Upper lobe of right lung (tissue), 1 donor: ENCODE data around the gene CENPB. TPM values are rescaled to one million over a fixed set of nuclear protein-coding genes. Genes with fewer than 3 reads are reported as not detected.
"Not testable (repeated sequence)": the region's sequence is repeated elsewhere in the genome, so short reads cannot be mapped to it uniquely, and the experiment has no call there.

Source experiments
- ATAC-seq: fragments of 200-7000 bp; cut with Tn5 transposase; one replicate; pipeline ENCODE4 v1.9.1; 2020; ENCODE audit warnings: mild to moderate bottlenecking, moderate library complexity
- DNase-seq: peaks from one replicate; pipeline ENCODE4 v3.0.0-alpha.2; 2020
- H3K27ac ChIP-seq: fragments of 200-600 bp; one replicate; pipeline ENCODE4 v1.8.0; 2022
- H3K27me3 ChIP-seq: fragments of 200-600 bp; one replicate; pipeline ENCODE4 v1.8.0; 2022; ENCODE audit warnings: mild to moderate bottlenecking
- H3K36me3 ChIP-seq: fragments of 200-600 bp; one replicate; pipeline ENCODE4 v1.8.0; 2022
- H3K4me1 ChIP-seq: fragments of 200-600 bp; one replicate; pipeline ENCODE4 v1.8.0; 2022
- H3K4me3 ChIP-seq: fragments of 200-600 bp; one replicate; pipeline ENCODE4 v1.8.0; 2022; ENCODE audit warnings: mild to moderate bottlenecking
- H3K9me3 ChIP-seq: fragments of 200-600 bp; one replicate; pipeline ENCODE4 v1.8.0; 2022
- CTCF ChIP-seq: fragments of 200-600 bp; IDR thresholded peaks from one replicate; pipeline ENCODE4 v1.8.0; 2022; ENCODE audit warnings: antibody characterized with exemption
- intact Hi-C: fragments of 100-400 bp; cut with DNase I; formaldehyde crosslinking; loops from one replicate; pipeline ENCODE4 v1.11.0; 2022
- total RNA-seq: library from RNA; stranded (reverse); fragmentation: NEBNext Ultra II Directional; extraction: Animal tissue kit (Norgen Biotek cat#: 25700); gene quantifications from one replicate; pipeline ENCODE4 v1.2.1, GENCODE V29; 2021
- donor health status: DM: no; HTN: yes; CAD: no; lungs with severe emphysema.

Gene CENPB
- total RNA-seq, 1 donor from 2014 or later = 94.6 TPM

- intact Hi-C loops = no loop called here
- Histone ChIP-seq H3K27ac (peak overlapping the region; percentile 72), H3K4me1 (peaks cover 61% of the 10 kb centered on the region), H3K36me3 (peaks cover 48% of the 10 kb centered on the region), H3K27me3 (no peaks in the 10 kb centered on the region), H3K4me3 (peak overlapping the region; percentile 70), H3K9me3 (no peaks in the 10 kb centered on the region)
- no peak for TF ChIP-seq CTCF
- no peak for ATAC-seq
- no peak for DNase-seq
These were observed 11.2 kb upstream of the CENPB start for GRCh38 chr20:3797592-3798372.

DNA sequence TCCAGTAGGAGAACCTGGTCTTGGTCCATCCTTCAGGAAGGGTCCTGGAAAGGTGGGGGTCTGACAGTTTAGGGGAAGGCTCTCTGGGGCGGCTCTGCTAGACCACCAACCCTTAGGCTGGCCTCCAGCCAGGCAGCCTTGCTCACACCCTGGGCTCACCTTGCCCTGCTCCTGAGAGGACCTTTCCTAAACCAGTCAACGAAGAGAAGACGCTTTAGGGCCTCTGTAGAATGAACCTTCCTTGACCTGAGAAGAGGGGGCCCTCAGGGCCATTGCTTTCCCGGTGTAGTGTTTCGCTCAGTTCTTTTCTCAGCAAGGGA lies 10.6 kb upstream of the CENPB start:
- Histone ChIP-seq H3K9me3 (no peaks in the 10 kb centered on the region), H3K27ac (peak overlapping the region; percentile 72), H3K4me1 (peaks cover 56% of the 10 kb centered on the region), H3K4me3 (peak overlapping the region; percentile 70), H3K36me3 (peaks cover 42% of the 10 kb centered on the region), H3K27me3 (no peaks in the 10 kb centered on the region)
- TF ChIP-seq CTCF = no peak
- intact Hi-C loops = no loop called here
- DNase-seq = no peak
- no peak for ATAC-seq

DNA sequence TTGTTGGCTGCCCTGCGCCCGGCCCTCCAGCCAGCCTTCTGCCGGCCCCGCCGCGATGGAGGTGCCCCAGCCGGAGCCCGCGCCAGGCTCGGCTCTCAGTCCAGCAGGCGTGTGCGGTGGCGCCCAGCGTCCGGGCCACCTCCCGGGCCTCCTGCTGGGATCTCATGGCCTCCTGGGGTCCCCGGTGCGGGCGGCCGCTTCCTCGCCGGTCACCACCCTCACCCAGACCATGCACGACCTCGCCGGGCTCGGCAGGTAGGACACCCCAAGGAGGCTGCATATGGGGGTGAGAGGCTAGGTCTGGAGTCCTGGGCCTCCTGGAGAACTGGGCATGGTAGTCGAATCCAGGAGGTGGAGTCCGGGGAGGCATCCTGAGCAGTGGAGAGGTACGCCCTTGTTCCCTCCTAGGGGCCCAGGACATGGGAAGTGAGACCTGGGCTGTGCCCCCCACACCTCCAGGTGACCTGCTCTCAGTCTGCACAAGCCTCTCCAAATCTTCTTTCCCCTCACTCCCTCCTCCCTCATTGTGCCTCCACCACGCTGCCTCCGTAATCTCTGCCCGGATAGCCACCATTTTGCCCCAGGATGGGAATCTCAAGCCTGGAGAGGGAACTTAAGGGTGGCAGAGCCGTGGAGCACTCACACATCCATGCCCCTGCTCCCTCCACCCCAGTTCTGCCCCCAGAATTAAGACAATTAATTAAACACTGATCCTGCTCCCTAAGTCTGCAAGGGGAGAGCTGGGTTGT lies 10.1 kb upstream of the CENPB start:
- no peak for TF ChIP-seq CTCF
- Histone ChIP-seq H3K9me3 (no peaks in the 10 kb centered on the region), H3K27ac (peak overlapping the region; percentile 72), H3K36me3 (peaks cover 37% of the 10 kb centered on the region), H3K4me3 (peak overlapping the region; percentile 70), H3K4me1 (peaks cover 50% of the 10 kb centered on the region), H3K27me3 (no peaks in the 10 kb centered on the region)
- intact Hi-C loops = no loop called here
- DNase-seq = no peak
- no peak for ATAC-seq

DNA sequence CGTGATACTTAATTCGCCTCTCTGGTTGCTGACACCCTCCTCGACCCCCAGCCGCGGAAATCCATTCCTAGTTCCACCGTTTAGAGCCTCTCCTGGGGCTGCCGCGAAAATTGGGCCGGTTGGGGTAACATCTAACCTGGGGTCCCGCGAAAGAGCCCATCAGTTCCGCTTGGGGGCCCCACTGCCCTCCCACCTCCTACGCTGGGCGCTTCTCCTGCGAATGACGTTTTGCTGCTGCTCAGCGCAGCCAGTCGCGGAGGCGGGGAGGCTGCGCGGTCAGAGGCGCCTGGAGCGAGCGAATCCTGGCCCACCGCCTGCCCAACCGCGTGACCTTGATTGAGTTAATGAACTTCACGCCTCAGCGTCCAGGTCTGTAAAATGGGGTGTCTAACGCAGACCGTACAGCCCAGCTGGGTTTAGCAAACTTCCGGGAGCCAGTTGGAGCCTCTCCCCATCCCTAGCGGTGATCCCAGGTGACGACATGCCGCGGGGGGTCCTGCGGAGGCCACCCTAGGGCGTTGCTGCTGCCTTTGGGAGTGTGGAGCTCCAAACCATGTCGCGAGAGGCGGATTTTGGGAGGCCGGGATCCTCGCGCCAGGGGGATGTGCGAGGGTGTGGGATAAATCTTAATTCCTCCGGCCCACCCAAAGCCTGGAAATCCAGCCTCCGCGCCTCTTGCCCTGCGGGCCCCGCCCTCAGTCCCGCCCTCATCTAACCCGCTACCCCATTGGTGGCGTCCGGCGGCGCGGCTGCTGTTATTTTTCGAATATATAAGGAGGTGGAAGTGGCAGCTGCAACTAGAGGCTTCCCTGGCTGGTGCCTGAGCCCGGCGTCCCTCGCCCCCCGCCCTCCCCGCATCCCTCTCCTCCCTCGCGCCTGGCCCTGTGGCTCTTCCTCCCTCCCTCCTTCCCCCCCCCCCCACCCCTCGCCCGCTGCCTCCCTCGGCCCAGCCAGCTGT lies 9.2 kb upstream of the CENPB start, which contains the start of gene CDC25B:
Gene CDC25B (plus strand): TSS at position 800 of the 958 bp plus-strand sequence. CDS start 222 bp downstream, outside the sequence.
- peak; percentile 97 for DNase-seq
- TF ChIP-seq CTCF = peak; percentile 42
- intact Hi-C loops = no loop called here
- H3K9me3 ChIP-seq = no peaks in the 10 kb centered on the region
- no peaks in the 10 kb centered on the region for H3K27me3 ChIP-seq
- H3K27ac ChIP-seq = peak within 1 kb of the TSS; percentile 94
- peak; percentile 92 for ATAC-seq
- peaks cover 28% of the 10 kb centered on the region for H3K36me3 ChIP-seq
- peak within 1 kb of the TSS; percentile 70 for H3K4me3 ChIP-seq
- H3K4me1 ChIP-seq = peaks cover 42% of the 10 kb centered on the region

- peak overlapping the region; percentile 94 for H3K27ac ChIP-seq
- H3K4me1 ChIP-seq = peaks cover 34% of the 10 kb centered on the region
- no peak for DNase-seq
- peaks cover 19% of the 10 kb centered on the region for H3K36me3 ChIP-seq
- H3K4me3 ChIP-seq = peak overlapping the region; percentile 70
- no peak for TF ChIP-seq CTCF
- no peaks in the 10 kb centered on the region for H3K27me3 ChIP-seq
- intact Hi-C loops = no loop called here
- no peaks in the 10 kb centered on the region for H3K9me3 ChIP-seq
- no peak for ATAC-seq
These were observed 8.3 kb upstream of the CENPB start for GRCh38 chr20:3794701-3795420.

- H3K4me1 ChIP-seq = peaks cover 29% of the 10 kb centered on the region
- H3K4me3 ChIP-seq, H3K27ac ChIP-seq, DNase-seq, H3K9me3 ChIP-seq, intact Hi-C loops, ATAC-seq, H3K27me3 ChIP-seq: not testable (repeated sequence)
- H3K36me3 ChIP-seq = peaks cover 15% of the 10 kb centered on the region
These were observed 7.6 kb upstream of the CENPB start for GRCh38 chr20:3794168-3794567.

- H3K4me3 ChIP-seq, H3K27me3 ChIP-seq, ATAC-seq, H3K36me3 ChIP-seq, H3K27ac ChIP-seq, H3K9me3 ChIP-seq, DNase-seq: not testable (repeated sequence)
- intact Hi-C loops = loop anchor here (5.0 kb wide), 1 partner anchor 33 kb away; the partner anchor contains the start of gene AP5S1
- H3K4me1 ChIP-seq = peaks cover 15% of the 10 kb centered on the region
These were observed 2.7 kb upstream of the CENPB start for GRCh38 chr20:3789201-3789600.
